Panc1 (cell line): ENCODE results near the gene ZNF497. TPM values are rescaled to one million over a fixed set of nuclear protein-coding genes. Genes with fewer than 3 reads are reported as not detected.

Experiments
- ATAC-seq: fragments of 200-7000 bp; cut with Tn5 transposase; 2 replicates; pipeline ENCODE4 v1.9.1; 2020; ENCODE audit warnings: mild to moderate bottlenecking, moderate library complexity
- BruUV-seq: library from RNA; stranded (reverse); fragments of 400-500 nt; replicated peaks from 2 replicates; lab custom pipeline; 2021; lab: Mats Ljungman, UMichigan
- CTCF ChIA-PET: fragments of 300-600 bp; sonication (Branson Sonifier 250); formaldehyde crosslinking; loops from one replicate; lab custom pipeline; 2022; ENCODE audit warnings: antibody characterized with exemption; lab: Charles Lee
- POLR2A ChIA-PET: fragments of 300-600 bp; sonication (Branson Sonifier 250); formaldehyde crosslinking; loops from one replicate; lab custom pipeline; 2022; ENCODE audit warnings: antibody characterized with exemption; lab: Charles Lee
- DNase-seq: peaks from one replicate; pipeline ENCODE4 v3.0.0-alpha.2; 2010; ENCODE audit warnings: low read depth, low spot score
- H3K27ac ChIP-seq: 2 replicates; pipeline ENCODE4 v1.5.1; 2011; ENCODE audit warnings: mild to moderate bottlenecking, low read length, inconsistent platforms
- H3K27me3 ChIP-seq: fragments of 200-500 bp; sonication (Bioruptor generic); 2 replicates; pipeline ENCODE4 v1.6.0; 2014; ENCODE audit warnings: low read length, inconsistent platforms; ENCODE audit not compliant: control insufficient read depth, insufficient read depth
- H3K36me3 ChIP-seq: fragments of 200-500 bp; sonication (Bioruptor generic); 2 replicates; pipeline ENCODE4 v1.5.1; 2014; ENCODE audit warnings: inconsistent platforms, mild to moderate bottlenecking, low read length, moderate library complexity; ENCODE audit not compliant: control insufficient read depth, insufficient read depth
- H3K4me1 ChIP-seq: 2 replicates; pipeline ENCODE4 v1.5.1; 2011; ENCODE audit warnings: inconsistent platforms, mild to moderate bottlenecking, low read length, moderate library complexity; ENCODE audit not compliant: control insufficient read depth, insufficient read depth
- H3K4me3 ChIP-seq, 2 experiments: 2 replicates each; pipeline ENCODE4 v1.5.1; 2011 to 2012; ENCODE audit warnings: low read depth in 2 of 2, low read length in 2 of 2, mild to moderate bottlenecking in 2 of 2, inconsistent platforms in 1 of 2, moderate library complexity in 1 of 2
- H3K9me3 ChIP-seq: fragments of 200-500 bp; sonication (Bioruptor generic); 2 replicates; pipeline ENCODE4 v1.5.1; 2014; ENCODE audit warnings: low read depth, mild to moderate bottlenecking, inconsistent platforms, low read length, moderate library complexity; ENCODE audit not compliant: control insufficient read depth, insufficient read depth
- POLR2AphosphoS5 ChIP-seq: IDR thresholded peaks from 2 replicates; pipeline ENCODE4 v1.6.1; 2012; ENCODE audit warnings: mild to moderate bottlenecking, low read depth, low read length, moderate library complexity
- SIN3A ChIP-seq: IDR thresholded peaks from 2 replicates; pipeline ENCODE4 v1.6.1; 2012; ENCODE audit warnings: low read depth, mild to moderate bottlenecking, low read length, moderate library complexity, borderline replicate concordance; ENCODE audit not compliant: insufficient read depth
- TCF7L2 ChIP-seq: IDR thresholded peaks from 2 replicates; pipeline ENCODE4 v1.6.1; 2011; ENCODE audit warnings: mild to moderate bottlenecking, low read depth, low read length, inconsistent platforms
- in situ Hi-C: cut with HindIII; loops from 2 replicates; pipeline ENCODE4 v1.10.0; 2016; ENCODE audit warnings: low sequenced_read_pairs, low pct_unique_long_range_greater_than_20kb
- intact Hi-C: fragments of 100-400 bp; cut with micrococcal nuclease; formaldehyde crosslinking; loops from one replicate; pipeline ENCODE4 v1.10.0; 2022; ENCODE audit not compliant: unreplicated experiment
- total RNA-seq: library from RNA; stranded (reverse); gene quantifications from one replicate; pipeline ENCODE4 v1.2.1, GENCODE V29; 2021; ENCODE audit not compliant: unreplicated experiment
- TF ChIP-seq, protein P1 (sequence below): fragments of 450-650 bp; IDR thresholded peaks from 2 replicates; pipeline ENCODE4 v1.5.1; 2017; ENCODE audit warnings: mild to moderate bottlenecking
- TF ChIP-seq, protein P2 (sequence below), 2 experiments: IDR thresholded peaks; 2 replicates each; pipeline ENCODE4 v1.6.1; 2011 to 2012; ENCODE audit warnings: low read depth in 2 of 2, control low read depth in 1 of 2, low read length in 1 of 2, mild to moderate bottlenecking in 1 of 2, moderate library complexity in 1 of 2; ENCODE audit not compliant: insufficient read depth in 1 of 2

The ZNF497 gene
- total RNA-seq, 1 experiment from 2014 or later = 1.9 TPM

DNA sequence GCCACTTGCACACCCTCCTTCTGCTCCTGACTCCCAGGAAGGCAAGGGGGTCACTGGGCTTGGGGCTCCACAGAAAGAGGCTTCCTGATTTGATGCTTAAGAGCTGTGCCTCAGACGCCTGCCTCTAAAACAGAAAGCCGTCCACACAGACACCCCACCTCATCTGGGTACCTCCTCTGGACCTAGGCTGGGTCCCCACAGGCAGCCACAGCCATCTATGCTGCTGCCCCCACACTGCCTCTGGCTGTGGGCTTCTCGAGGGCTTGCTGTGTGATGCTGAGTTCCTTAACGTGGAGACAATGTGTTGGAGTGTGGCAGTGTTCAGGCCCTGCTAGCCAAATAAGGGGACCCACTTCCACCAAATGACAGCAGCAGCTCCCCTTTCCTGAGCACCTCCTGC, 44.3 kb downstream of the ZNF497 start:
- ATAC-seq (no peak), DNase-seq (no peak)
- Histone ChIP-seq H3K27me3 (no peaks in the 10 kb centered on the region), H3K9me3 (no peaks in the 10 kb centered on the region), H3K4me1 (no peaks in the 10 kb centered on the region), H3K4me3 (no peak overlapping the region), H3K27ac (no peak overlapping the region), H3K36me3 (0 out of 2 replicates have a peak, but pooled peaks cover 3% of the 10 kb centered on the region)
- intact Hi-C loops = no loop called here
- TF ChIP-seq, protein P1, sequence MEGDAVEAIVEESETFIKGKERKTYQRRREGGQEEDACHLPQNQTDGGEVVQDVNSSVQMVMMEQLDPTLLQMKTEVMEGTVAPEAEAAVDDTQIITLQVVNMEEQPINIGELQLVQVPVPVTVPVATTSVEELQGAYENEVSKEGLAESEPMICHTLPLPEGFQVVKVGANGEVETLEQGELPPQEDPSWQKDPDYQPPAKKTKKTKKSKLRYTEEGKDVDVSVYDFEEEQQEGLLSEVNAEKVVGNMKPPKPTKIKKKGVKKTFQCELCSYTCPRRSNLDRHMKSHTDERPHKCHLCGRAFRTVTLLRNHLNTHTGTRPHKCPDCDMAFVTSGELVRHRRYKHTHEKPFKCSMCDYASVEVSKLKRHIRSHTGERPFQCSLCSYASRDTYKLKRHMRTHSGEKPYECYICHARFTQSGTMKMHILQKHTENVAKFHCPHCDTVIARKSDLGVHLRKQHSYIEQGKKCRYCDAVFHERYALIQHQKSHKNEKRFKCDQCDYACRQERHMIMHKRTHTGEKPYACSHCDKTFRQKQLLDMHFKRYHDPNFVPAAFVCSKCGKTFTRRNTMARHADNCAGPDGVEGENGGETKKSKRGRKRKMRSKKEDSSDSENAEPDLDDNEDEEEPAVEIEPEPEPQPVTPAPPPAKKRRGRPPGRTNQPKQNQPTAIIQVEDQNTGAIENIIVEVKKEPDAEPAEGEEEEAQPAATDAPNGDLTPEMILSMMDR = no peak
- no peak for TF ChIP-seq SIN3A
- TF ChIP-seq, protein P2, sequence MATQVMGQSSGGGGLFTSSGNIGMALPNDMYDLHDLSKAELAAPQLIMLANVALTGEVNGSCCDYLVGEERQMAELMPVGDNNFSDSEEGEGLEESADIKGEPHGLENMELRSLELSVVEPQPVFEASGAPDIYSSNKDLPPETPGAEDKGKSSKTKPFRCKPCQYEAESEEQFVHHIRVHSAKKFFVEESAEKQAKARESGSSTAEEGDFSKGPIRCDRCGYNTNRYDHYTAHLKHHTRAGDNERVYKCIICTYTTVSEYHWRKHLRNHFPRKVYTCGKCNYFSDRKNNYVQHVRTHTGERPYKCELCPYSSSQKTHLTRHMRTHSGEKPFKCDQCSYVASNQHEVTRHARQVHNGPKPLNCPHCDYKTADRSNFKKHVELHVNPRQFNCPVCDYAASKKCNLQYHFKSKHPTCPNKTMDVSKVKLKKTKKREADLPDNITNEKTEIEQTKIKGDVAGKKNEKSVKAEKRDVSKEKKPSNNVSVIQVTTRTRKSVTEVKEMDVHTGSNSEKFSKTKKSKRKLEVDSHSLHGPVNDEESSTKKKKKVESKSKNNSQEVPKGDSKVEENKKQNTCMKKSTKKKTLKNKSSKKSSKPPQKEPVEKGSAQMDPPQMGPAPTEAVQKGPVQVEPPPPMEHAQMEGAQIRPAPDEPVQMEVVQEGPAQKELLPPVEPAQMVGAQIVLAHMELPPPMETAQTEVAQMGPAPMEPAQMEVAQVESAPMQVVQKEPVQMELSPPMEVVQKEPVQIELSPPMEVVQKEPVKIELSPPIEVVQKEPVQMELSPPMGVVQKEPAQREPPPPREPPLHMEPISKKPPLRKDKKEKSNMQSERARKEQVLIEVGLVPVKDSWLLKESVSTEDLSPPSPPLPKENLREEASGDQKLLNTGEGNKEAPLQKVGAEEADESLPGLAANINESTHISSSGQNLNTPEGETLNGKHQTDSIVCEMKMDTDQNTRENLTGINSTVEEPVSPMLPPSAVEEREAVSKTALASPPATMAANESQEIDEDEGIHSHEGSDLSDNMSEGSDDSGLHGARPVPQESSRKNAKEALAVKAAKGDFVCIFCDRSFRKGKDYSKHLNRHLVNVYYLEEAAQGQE (IDR thresholded peaks at IDR 0.05; ENCODE audit: insufficient read depth in 1 of 2, low read depth in 2 of 2, low read length in 1 of 2) = no peak; a peak in 1 of 4 replicates
- TF ChIP-seq POLR2AphosphoS5 = no peak
- no peak for TF ChIP-seq TCF7L2
- in situ Hi-C loops = no loop called here
- no TSS peak for BruUV-seq
- ChIA-PET CTCF (no interaction called here), POLR2A (interaction anchor here (0.6 kb wide), 3 partner anchors 8 to 74 kb away, joined by 3 read pairs; no protein-coding TSS in a partner anchor)

DNA sequence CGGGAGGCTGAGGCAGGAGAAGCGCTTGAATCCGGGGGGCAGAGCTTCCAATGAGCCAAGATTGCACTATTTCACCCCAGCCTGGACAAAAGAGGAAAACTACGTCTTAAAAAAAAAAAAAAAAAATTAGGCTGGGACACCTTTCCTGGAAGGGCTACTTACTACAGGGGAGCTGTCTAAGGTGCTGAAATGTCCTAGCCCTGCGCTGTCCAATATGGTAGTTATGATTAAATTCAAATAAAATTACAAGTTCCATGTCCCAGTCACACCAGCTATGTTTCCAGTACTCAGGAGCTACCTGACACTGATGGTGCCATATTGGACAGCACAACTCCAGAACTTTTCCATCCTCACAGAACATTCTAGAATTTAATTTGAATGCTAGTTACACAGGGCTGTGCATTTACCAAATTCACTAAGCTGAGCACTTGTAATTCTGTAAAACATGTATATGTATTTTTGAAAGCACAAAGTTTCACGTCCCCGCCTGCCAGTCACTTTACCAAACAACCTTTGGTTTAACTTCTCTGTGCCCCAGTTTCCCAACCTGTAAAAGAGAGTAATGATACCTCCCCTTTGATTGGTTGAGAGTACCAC, 45.0 kb downstream of the ZNF497 start:
- peak; percentile 40; the same call in 1 of the 2 replicates for TF ChIP-seq SIN3A
- TF ChIP-seq, protein P1 = no peak
- TF ChIP-seq, protein P2 (IDR thresholded peaks at IDR 0.05; ENCODE audit: insufficient read depth in 1 of 2, low read depth in 2 of 2, low read length in 1 of 2) = peak; percentile 95 to 99
- in situ Hi-C loops (no loop called here), intact Hi-C loops (no loop called here)
- Histone ChIP-seq H3K9me3 (no peaks in the 10 kb centered on the region), H3K27me3 (no peaks in the 10 kb centered on the region), H3K4me1 (no peaks in the 10 kb centered on the region), H3K36me3 (peaks cover 8% of the 10 kb centered on the region), H3K4me3 (no peak overlapping the region), H3K27ac (no peak overlapping the region)
- BruUV-seq = no TSS peak
- DNase-seq (no peak), ATAC-seq (peak; percentile 47; the same call in 1 of the 2 replicates)
- ChIA-PET CTCF (no interaction called here), POLR2A (no interaction called here)
